GM12801 (cell line): Measurements from ENCODE around the gene SLC28A1.

Experiments
- TF ChIP-seq, protein P1 (sequence below): IDR thresholded peaks from one replicate; pipeline ENCODE4 v1.5.1; 2011; ENCODE audit warnings: control low read depth; ENCODE audit not compliant: insufficient read length; ENCODE audit errors: extremely low read depth

Gene SLC28A1

DNA sequence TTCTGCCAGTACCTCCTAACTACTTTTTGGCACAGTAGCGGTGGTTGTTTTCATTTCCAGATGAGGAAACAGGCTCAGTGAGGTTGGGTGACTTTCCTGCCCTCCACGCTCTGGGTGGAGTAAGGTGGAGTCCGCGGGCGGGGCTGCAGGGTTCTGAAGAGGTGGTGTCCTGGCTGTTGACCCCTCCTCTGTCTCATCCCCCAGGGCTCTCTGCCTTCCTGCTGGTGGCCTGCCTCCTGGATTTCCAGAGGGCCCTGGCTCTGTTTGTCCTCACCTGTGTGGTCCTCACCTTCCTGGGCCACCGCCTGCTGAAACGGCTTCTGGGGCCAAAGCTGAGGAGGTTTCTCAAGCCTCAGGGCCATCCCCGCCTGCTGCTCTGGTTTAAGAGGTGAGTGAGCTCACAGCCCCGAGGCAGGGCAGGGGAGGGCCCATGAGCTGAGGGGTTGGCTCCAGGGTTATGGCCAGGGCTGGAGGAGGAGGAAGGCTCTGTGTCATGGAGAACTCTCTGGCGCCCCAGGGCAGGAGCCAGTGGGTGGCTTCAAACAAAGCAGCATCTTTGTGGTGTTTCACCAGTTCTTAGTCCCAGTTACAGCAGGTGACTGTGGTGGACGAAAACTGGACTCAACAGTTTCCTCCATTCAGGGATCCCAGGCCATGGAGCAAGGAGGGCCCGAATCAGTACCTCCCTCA lies 10.4 kb downstream of the SLC28A1 start:
- TF ChIP-seq, protein P1, sequence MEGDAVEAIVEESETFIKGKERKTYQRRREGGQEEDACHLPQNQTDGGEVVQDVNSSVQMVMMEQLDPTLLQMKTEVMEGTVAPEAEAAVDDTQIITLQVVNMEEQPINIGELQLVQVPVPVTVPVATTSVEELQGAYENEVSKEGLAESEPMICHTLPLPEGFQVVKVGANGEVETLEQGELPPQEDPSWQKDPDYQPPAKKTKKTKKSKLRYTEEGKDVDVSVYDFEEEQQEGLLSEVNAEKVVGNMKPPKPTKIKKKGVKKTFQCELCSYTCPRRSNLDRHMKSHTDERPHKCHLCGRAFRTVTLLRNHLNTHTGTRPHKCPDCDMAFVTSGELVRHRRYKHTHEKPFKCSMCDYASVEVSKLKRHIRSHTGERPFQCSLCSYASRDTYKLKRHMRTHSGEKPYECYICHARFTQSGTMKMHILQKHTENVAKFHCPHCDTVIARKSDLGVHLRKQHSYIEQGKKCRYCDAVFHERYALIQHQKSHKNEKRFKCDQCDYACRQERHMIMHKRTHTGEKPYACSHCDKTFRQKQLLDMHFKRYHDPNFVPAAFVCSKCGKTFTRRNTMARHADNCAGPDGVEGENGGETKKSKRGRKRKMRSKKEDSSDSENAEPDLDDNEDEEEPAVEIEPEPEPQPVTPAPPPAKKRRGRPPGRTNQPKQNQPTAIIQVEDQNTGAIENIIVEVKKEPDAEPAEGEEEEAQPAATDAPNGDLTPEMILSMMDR = no peak

DNA sequence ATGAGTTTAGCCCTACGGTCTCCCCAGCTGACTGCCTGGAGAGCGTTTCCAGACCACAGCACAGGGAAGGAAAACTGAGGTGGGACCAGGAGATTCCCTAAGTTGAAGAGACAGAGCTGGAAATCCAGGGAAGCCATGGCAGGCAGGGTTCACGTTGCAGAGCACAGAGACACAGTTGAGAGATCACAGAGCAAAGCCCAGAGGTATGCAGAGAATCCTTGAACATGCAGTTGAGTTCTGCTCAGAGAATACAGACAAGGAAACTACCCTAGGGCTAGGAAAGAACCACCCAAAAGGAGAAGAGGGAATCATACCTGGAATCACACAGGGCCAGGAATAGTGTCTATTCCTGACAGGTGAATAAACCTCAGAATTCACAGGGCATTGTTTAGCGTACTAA lies 14.3 kb downstream of the SLC28A1 start:
- TF ChIP-seq, protein P1 = no peak

DNA sequence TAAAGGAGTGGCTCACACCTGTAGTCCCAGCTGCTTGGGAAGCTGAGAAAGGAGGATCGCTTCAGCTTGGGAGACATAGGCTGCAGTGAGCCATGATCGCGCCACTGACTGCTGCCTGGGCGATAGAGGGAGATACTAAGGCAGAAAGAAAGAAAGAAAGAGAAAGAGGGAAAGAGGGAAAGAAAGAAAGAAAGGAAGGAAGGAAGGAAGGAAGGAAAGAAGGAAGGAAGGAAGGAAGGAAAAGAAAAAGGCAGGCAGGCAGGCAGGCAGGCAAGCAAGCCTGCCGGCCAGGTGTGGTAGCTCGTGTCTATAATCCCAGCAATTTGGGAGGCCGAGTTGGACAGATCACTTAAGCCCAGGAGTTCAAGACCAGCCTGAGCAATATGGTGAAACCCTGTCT lies 15.3 kb downstream of the SLC28A1 start:
- TF ChIP-seq, protein P1 = no peak

DNA sequence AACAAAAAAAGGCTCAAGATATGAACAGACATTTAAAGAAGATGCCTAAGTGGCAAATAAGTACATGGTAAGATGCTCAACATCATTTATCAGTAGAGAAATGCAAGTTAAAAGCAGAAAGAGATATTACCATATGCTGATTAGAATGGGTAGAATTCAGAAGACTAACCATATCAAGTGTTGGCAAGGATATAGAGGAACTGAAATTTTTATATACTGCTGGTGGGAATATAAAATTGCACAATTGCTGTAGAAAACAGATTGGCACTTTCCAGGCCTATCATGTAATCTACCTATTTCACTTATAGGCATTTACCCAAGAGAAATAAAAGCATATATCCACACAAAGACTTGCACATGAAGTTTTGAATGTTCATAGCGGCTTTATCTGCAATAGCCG lies 17.1 kb downstream of the SLC28A1 start:
- TF ChIP-seq, protein P1 = no peak

DNA sequence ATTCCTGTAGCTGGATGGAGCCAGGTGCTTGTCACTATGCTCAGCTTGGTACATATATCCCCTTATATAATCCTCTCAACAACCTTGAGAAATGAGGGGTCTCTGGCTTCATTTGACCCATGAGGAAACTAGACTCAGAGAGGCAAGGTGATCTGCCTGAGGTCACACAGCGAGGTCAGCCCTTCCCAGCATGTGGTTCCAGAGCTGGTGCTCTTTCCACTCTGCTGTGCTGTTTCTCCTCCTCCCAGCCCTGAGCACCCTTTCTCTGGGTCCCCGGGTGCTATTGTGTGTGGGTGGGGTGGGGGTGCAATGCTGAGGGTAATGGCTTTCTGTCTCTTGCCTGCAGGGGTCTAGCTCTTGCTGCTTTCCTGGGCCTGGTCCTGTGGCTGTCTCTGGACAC lies 19.3 kb downstream of the SLC28A1 start:
- TF ChIP-seq, protein P1 = no peak

DNA sequence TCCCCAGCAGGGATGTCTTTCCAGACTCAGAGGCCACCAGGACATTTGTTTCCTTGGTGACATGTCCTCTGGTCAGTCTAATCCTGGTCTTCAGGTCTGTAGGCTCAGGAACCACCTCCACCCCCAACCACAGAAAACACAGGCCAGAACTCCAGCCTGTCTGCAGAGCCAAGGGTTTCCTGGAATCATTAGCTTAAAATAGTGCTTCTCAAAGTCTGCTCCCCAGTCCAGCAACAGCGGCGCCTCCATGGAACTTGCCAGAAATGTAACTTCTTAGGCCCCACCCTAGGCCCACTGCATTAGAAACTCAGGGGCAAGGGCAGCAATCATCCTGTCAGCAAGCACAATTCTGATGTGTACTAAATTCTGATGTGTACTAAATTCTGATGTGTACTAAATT lies 20.0 kb downstream of the SLC28A1 start:
- TF ChIP-seq, protein P1 = no peak

DNA sequence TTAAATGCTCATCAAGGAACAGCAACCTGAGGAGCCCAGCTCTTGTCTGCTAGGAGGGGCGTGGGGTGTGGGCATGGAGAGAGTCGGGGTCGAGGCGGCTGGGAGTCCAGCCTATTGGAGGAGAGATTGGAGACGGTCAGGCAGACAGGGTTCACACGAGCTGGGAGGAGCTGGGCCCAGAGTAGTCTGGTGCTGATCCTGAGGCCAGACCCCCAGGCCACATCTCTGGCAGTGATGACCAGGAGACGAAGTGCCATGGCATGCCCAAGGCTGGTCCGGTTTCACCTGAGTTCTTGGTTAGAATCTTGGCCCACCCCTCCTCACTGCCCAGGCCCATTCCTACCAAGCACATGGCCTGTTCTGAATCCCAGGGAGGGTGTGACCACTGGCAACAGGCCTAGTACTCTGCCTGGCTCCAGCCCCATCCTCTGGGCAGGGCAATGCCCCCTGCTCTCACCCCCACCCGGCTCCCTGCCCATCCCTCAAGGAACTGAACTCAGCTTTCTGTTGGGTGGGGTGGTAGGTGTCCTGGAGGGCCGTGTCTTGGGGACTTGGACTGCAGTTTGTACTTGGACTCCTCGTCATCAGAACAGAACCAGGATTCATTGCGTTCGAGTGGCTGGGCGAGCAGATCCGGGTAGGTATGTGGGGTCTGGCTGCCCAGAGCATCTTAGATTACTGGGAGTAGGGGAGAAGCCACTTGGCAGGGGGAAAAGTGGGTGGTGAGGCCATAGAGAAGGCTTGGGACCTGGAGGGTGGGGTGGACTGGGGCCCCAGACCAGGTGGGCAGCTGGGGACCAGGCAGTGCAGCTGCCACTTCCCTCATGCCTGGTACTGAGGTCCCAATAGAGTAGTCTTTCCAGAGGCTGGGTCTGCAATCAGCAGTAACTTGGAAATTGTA lies 20.8 kb downstream of the SLC28A1 start:
- TF ChIP-seq, protein P1 = no peak
